NCI-H2196 treated with DMSO at 0.1 percent for 48 hours (cell line): Measurements from ENCODE around the gene MAP3K20.
"Not testable (repeated sequence)": the region's sequence is repeated elsewhere in the genome, so short reads cannot be mapped to it uniquely, and the experiment has no call there.

Experiments
- DNase-seq: peaks from one replicate; lab custom pipeline; 2025; ENCODE audit not compliant: unreplicated experiment; lab: John Stamatoyannopoulos, UW

MAP3K20 gene

DNA sequence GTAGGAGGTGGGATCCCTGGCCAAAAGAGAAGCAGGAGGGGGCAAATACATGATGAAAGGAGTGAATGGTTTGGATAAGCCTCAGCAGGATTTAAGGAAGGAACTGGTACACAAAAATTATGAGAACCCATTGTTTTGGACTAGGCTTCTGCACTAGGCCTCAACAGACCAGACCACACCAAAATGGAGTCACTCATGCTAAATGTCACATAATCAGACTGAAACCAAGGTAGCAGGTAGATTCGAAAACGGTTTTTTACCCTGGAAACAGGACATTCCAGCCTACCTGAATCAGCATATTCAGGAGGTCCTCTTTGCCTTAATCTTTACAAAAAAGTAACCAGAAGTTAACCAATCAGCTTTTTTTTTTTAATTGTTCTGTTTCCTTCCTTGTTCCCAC lies 229.7 kb downstream of the MAP3K20 start:
- no peak for DNase-seq

DNA sequence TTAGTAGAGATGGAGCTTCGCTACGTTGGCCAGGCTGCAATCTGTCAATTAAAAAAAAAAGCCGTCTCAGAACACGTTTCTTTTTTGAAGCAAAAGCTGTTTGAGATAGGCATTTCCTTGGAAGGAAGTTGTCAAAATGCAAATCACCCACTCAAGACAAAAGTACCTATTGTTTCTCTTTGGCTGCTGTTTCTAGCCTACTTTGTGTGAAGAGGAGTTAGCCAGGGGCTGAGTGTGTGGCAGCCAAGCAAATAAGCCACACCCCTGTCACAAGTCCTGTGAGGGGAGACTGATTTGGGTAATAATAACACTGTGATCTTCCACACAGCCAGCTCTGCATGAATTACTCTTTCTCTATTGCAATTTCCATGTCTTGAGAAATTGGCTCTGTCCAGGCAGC lies 231.6 kb downstream of the MAP3K20 start:
- DNase-seq: no peak

GRCh38 chr2:173309370-173309769 lies 233.7 kb downstream of the MAP3K20 start:
- DNase-seq: not testable (repeated sequence)

DNA sequence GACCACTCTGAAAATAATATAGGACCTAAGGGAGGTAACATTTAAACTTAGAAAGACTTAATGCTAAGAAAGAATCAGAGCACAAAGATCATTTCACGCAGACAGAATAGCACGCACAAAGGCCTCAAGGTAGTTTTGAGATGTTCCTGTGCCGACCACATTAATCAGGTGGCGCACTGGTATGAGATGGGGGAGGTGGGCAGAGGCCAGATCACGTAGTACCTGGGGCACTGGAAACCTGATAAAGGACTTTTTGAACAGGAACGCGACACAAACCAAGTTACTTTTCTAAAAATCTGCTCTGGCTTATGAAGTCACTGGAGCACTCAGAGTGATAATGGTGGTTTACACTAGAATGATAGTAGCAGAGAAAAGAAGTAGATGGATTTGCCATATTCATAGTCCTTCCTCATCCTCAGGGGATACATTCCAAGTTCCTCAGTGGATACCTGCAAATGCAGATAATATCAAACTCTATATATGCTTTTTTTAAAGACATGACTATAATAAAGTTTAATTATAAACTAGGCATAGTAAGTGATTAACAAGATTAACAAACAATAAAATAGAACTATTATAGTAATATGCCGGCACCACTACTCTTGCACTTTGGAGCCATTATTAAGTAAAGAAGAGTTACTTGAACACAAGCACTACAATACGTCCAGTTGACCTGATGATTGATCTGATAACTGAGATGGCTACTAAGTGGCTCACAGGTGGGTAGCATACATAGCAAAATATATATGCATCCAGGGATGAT lies 236.4 kb downstream of the MAP3K20 start:
- no peak for DNase-seq
